Neural crest cell (in vitro differentiated cells): ENCODE results near the gene CHRM2. TPM values are rescaled to one million over a fixed set of nuclear protein-coding genes. Genes with fewer than 3 reads are reported as not detected.

ENCODE experiments used
- DNase-seq: peaks from one replicate; pipeline ENCODE4 v3.0.0; 2021; ENCODE audit warnings: low read depth, mixed read lengths, low spot score
- H3K27ac Mint-ChIP-seq: one replicate; pipeline ENCODE4 v1.8.0; 2021; ENCODE audit warnings: mild to moderate bottlenecking, mixed read lengths; ENCODE audit not compliant: unreplicated experiment
- H3K27me3 Mint-ChIP-seq: 2 replicates; pipeline ENCODE4 v1.8.0; 2021; ENCODE audit warnings: low read depth, mild to moderate bottlenecking, mixed read lengths
- H3K36me3 Mint-ChIP-seq: 2 replicates; pipeline ENCODE4 v1.8.0; 2021; ENCODE audit warnings: low read depth, mild to moderate bottlenecking, mixed read lengths
- H3K4me1 Mint-ChIP-seq: 2 replicates; pipeline ENCODE4 v1.8.0; 2021; ENCODE audit warnings: mixed read lengths
- H3K4me3 Mint-ChIP-seq: one replicate; pipeline ENCODE4 v1.8.0; 2021; ENCODE audit warnings: mild to moderate bottlenecking, mixed read lengths
- H3K9me3 Mint-ChIP-seq: 2 replicates; pipeline ENCODE4 v1.8.0; 2021; ENCODE audit warnings: mixed read lengths
- total RNA-seq: library from RNA; stranded (reverse); gene quantifications from 2 replicates; pipeline ENCODE4 v1.2.1, GENCODE V29; 2021
- TF ChIP-seq, protein P1 (sequence below): fragments of 200-600 bp; sonication (generic); conservative IDR thresholded peaks from 2 replicates; pipeline ENCODE4 v1.5.0; 2021; ENCODE audit warnings: antibody characterized with exemption, mild to moderate bottlenecking

The CHRM2 gene
- total RNA-seq, 1 donor from 2014 or later, result 0.14 TPM

DNA sequence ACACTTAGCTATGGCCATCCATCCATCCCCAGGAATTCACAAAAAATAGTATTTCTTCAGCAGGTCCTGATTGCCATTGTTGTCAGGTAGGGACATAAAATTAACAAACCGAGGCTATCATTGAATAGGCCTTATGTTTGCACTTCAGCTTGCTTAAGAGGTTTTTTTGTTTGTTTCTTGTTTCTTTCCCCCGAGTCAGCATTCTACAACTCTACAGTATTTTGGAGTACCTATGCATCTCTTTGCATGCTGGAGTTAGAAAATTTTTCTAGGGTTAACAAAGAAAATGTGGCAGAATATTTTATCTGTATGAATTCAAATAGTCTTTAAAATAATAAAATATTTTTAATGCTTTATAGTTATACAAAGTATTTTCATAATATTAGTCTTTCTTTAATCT is 26.3 kb downstream of the CHRM2 start:
- H3K4me1 Mint-ChIP-seq, result no peaks in the 10 kb centered on the region
- no peak overlapping the region for H3K27ac Mint-ChIP-seq
- no peak for DNase-seq
- H3K36me3 Mint-ChIP-seq, result no peaks in the 10 kb centered on the region
- no peaks in the 10 kb centered on the region for H3K27me3 Mint-ChIP-seq
- TF ChIP-seq, protein P1, sequence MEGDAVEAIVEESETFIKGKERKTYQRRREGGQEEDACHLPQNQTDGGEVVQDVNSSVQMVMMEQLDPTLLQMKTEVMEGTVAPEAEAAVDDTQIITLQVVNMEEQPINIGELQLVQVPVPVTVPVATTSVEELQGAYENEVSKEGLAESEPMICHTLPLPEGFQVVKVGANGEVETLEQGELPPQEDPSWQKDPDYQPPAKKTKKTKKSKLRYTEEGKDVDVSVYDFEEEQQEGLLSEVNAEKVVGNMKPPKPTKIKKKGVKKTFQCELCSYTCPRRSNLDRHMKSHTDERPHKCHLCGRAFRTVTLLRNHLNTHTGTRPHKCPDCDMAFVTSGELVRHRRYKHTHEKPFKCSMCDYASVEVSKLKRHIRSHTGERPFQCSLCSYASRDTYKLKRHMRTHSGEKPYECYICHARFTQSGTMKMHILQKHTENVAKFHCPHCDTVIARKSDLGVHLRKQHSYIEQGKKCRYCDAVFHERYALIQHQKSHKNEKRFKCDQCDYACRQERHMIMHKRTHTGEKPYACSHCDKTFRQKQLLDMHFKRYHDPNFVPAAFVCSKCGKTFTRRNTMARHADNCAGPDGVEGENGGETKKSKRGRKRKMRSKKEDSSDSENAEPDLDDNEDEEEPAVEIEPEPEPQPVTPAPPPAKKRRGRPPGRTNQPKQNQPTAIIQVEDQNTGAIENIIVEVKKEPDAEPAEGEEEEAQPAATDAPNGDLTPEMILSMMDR, result no peak
- H3K4me3 Mint-ChIP-seq, result no peak overlapping the region
- peaks cover 8% of the 10 kb centered on the region for H3K9me3 Mint-ChIP-seq

DNA sequence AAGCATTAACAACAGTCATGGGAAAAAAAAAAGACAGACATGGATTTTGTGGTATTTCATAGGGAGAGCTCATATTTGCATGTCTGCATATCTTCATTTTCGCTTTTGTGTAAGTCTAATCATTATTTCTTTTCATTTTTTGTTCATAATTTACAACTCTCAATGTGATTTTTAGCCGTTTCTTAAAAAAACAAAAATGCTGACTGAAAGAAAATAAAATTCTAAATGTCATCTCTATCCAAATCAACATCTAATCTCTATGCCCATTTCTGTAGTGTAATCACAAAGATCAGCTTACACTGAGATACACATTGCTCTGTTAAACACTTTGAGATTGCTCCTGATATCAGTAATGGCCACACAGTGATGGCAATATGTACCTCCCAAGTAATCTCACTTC is 29.2 kb downstream of the CHRM2 start:
- TF ChIP-seq, protein P1, result no peak
- Mint-ChIP-seq H3K27ac (no peak overlapping the region), H3K9me3 (peaks cover 5% of the 10 kb centered on the region), H3K4me1 (no peaks in the 10 kb centered on the region), H3K4me3 (no peak overlapping the region), H3K27me3 (no peaks in the 10 kb centered on the region), H3K36me3 (no peaks in the 10 kb centered on the region)
- DNase-seq, result no peak

DNA sequence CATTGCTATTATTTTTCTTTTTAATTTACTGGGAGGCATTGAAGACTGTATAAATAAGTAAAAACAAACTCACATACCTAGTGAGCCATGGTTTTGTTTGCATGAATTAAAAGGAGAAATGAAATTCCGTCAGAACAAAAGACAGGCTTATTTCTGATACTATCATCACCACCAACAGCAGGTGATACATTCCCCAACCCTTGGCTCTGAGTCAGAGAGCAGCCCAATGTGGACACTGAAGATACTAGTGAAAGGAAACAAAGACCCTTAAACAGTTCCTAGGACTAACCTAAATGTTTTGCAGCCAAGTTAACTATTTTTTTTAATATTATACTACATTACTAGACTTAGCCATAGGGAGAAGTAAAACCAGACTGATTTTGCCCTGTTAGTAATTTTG is 31.6 kb downstream of the CHRM2 start:
- DNase-seq, result no peak
- H3K36me3 Mint-ChIP-seq, result no peaks in the 10 kb centered on the region
- no peak overlapping the region for H3K27ac Mint-ChIP-seq
- no peak overlapping the region for H3K4me3 Mint-ChIP-seq
- H3K9me3 Mint-ChIP-seq, result no peaks in the 10 kb centered on the region
- no peaks in the 10 kb centered on the region for H3K4me1 Mint-ChIP-seq
- H3K27me3 Mint-ChIP-seq, result no peaks in the 10 kb centered on the region
- TF ChIP-seq, protein P1, result no peak

DNA sequence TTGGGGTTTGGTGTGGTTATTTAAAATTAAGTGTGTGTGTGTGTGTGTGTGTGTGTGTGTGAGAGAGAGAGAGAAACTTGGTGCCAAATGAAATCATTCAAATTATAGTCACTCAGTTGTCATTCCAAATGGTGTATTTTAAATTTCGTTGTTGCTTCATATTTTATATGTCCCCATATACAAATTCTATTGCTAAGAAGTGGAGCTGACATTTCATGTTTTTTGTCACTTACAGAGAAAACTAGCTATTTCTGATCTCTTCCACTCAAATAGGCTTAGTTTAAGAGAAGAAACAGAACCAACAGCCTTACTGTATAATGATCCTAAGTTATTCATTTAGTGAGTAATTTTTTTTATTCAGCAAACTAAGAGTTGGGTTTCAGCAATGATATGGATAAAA is 42.3 kb downstream of the CHRM2 start:
- H3K27ac Mint-ChIP-seq, result no peak overlapping the region
- TF ChIP-seq, protein P1, result no peak

DNA sequence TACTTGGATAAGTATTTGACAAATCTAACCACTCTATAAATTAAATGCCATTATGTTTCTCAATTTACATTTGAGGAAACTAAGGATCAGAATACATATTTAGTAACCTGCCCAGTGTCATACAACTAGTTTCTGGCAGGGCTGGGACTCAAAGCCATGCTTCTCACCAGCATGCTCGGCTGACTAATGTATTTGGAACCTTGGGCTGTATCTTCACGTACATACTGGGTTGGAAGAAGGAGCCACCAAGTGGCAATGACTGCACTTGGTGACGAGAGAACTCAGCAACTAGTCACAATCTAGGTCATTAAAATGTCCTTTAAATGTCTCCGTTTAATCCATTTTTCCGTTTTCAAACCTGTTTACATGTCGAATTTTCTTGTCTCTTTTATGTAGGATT is 42.9 kb downstream of the CHRM2 start:
- no peaks in the 10 kb centered on the region for H3K4me1 Mint-ChIP-seq
- H3K4me3 Mint-ChIP-seq, result no peak overlapping the region
- no peak for DNase-seq
- TF ChIP-seq, protein P1, result no peak
- H3K36me3 Mint-ChIP-seq, result no peaks in the 10 kb centered on the region
- no peaks in the 10 kb centered on the region for H3K27me3 Mint-ChIP-seq
- no peaks in the 10 kb centered on the region for H3K9me3 Mint-ChIP-seq
- no peak overlapping the region for H3K27ac Mint-ChIP-seq

More for the DNA sequence above, 42.3 kb downstream of the CHRM2 start:
- Mint-ChIP-seq H3K9me3 (no peaks in the 10 kb centered on the region), H3K4me3 (no peak overlapping the region), H3K4me1 (no peaks in the 10 kb centered on the region), H3K36me3 (no peaks in the 10 kb centered on the region), H3K27me3 (no peaks in the 10 kb centered on the region)
- DNase-seq, result no peak

DNA sequence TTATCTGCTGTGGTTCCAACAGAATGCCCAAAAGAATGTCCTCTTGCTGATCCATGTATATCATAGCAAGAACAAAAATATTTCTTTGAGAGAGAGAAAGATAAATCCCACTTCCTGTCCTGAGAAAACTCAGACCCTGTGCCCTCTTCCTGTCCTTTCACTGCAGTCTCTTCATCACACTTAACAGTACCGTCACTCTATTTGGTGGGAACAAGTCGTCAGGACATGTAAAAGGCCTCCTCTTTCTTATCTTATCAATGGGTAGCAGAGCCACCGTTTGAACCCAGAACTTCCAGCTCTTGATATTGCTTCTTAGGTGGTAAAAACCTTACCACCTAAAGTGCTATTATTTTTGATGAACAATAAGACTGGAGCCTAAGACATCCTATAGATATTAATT is 43.9 kb downstream of the CHRM2 start:
- no peak overlapping the region for H3K4me3 Mint-ChIP-seq
- TF ChIP-seq, protein P1, result no peak

More for the DNA sequence above, 43.9 kb downstream of the CHRM2 start:
- Mint-ChIP-seq H3K36me3 (no peaks in the 10 kb centered on the region), H3K27ac (no peak overlapping the region), H3K9me3 (no peaks in the 10 kb centered on the region), H3K27me3 (no peaks in the 10 kb centered on the region), H3K4me1 (no peaks in the 10 kb centered on the region)
- DNase-seq, result no peak
